ENCODE results near the gene NDUFB11. TPM values are rescaled to one million over a fixed set of nuclear protein-coding genes. Genes with fewer than 3 reads are reported as not detected.

NDUFB11 gene
- total RNA-seq, 4 donors from 2014 or later = 52.8 to 75.6 (median 65.9) TPM

- peak in 1 of 2 donors; percentile 39 for DNase-seq (ENCODE audit: low spot score in 2 of 2)
- WGBS, 2 donors = 50 to 55% methylated on average over 2 of the region's 2 CpGs
- no peak overlapping the region for H3K4me3 ChIP-seq (ENCODE audit: low read depth, poor library complexity, severe bottlenecking)
- intact Hi-C loops (cut with DNase I; ENCODE audit: low total_unique reads) = no loop called here
- TF ChIP-seq POLR2A (IDR thresholded peaks at IDR 0.05) = no peak
- TF ChIP-seq, protein P1, sequence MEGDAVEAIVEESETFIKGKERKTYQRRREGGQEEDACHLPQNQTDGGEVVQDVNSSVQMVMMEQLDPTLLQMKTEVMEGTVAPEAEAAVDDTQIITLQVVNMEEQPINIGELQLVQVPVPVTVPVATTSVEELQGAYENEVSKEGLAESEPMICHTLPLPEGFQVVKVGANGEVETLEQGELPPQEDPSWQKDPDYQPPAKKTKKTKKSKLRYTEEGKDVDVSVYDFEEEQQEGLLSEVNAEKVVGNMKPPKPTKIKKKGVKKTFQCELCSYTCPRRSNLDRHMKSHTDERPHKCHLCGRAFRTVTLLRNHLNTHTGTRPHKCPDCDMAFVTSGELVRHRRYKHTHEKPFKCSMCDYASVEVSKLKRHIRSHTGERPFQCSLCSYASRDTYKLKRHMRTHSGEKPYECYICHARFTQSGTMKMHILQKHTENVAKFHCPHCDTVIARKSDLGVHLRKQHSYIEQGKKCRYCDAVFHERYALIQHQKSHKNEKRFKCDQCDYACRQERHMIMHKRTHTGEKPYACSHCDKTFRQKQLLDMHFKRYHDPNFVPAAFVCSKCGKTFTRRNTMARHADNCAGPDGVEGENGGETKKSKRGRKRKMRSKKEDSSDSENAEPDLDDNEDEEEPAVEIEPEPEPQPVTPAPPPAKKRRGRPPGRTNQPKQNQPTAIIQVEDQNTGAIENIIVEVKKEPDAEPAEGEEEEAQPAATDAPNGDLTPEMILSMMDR (IDR thresholded peaks at IDR 0.05) = no peak
These were observed 4.4 kb upstream of the NDUFB11 start for GRCh38 chrX:47148946-47149345.

DNA sequence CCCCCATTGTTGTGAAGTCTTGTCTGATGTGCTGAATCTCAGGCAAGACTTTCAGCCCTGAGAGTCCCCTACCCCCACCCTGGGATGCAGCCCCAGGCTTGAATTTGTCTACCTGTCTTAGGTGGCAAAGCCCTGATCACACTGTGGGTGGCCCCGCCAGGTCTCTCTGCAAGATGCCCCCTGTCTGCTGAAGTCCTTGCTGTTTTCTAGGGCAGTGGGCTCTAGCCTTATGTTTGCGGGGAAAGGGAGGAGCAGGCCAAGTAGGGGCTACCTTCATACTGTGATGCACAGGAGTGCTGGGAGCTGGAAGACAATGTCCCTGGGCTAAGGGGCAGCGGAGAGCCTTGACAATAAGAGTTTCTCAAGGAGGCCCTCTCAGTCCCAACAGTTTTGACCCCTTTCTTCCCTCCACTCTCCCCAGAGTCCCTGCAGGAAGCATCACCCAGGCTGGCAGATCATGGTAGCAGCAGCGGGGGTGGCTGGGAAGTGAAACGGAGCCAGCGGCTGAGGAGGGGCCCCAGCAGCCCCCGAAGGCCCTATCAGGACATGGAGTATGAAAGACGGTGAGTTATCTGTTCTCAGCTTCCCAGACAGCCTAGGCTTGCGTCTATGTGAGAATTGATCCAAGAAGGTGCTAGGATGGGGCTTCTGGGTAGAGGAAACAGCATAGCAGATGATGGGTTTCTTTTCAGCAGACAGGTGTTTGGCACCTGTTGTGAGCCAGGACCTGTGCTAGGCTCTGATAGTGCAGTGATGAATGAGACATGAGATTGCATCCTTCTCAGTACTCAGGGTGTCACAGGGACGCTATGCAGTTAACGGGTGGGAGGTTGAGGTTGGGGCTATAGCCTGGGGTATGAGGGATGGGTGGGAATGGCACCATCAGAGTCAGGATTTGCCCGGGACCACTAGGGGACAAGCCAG is 2.7 kb upstream of the NDUFB11 start:
- TF ChIP-seq POLR2A (IDR thresholded peaks at IDR 0.05) = no peak
- TF ChIP-seq, protein P1 (IDR thresholded peaks at IDR 0.05) = no peak
- 82 to 95% methylated on average over 6 to 12 of the region's 12 CpGs for WGBS, 2 donors
- DNase-seq (ENCODE audit: low spot score in 2 of 2) = no peak
- H3K4me3 ChIP-seq (ENCODE audit: low read depth, poor library complexity, severe bottlenecking) = no peak overlapping the region
- intact Hi-C loops (cut with DNase I; ENCODE audit: low total_unique reads) = no loop called here

DNA sequence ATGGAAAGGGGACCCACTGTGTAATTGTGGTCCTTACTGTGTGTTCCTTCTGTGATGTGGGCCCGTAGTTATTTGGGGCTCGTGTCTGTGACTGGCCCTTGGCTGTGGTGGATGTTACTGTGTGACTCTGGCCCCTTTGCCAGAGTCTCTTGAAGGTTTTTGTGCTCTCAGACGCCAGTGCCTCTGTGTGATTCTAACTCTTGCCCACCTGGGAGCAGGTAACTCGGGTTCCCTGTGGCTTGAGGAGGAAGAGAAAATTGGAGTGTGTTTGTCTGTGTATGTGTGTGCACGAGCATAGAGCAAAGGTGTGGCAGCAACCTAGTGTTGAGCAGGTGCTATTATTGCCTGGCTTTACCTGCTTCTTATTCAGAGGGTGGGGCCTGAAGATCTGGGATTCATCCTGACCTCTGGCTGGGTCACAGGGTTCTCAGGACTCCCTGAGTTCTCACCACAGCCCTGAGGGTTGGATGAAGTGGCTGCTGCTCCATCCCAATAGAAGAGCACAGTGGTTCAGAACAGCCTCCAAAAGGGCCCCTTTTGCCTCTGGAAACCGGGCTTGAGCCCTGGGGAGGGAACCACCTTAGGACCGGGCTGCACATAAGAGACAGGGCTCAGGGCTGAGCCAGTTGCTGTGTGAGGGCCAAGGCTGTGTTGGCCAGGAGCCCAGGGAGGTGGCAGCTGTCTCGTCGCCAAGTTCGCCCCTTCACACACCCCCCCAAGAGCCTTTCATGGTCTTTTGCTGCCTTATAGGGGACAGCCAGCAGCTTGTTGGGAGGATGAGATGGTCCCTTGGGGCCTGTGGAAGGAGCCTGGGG is 1.8 kb upstream of the NDUFB11 start:
- H3K4me3 ChIP-seq (ENCODE audit: low read depth, poor library complexity, severe bottlenecking) = peak overlapping the region; percentile 68
- no peak for DNase-seq (ENCODE audit: low spot score in 2 of 2)
- TF ChIP-seq, protein P1 (IDR thresholded peaks at IDR 0.05) = no peak
- no peak for TF ChIP-seq POLR2A (IDR thresholded peaks at IDR 0.05)
- 10 to 35% methylated on average over 8 to 10 of the region's 10 CpGs for WGBS, 2 donors
- intact Hi-C loops (cut with DNase I; ENCODE audit: low total_unique reads) = no loop called here

- peak in 1 of 2 donors; percentile 15 for DNase-seq (ENCODE audit: low spot score in 2 of 2)
- TF ChIP-seq, protein P1 (IDR thresholded peaks at IDR 0.05) = no peak
- no peak for TF ChIP-seq POLR2A (IDR thresholded peaks at IDR 0.05)
- peak overlapping the region; percentile 68 for H3K4me3 ChIP-seq (ENCODE audit: low read depth, poor library complexity, severe bottlenecking)
- whole genome bisulfite sequencing, 2 donors = 0 to 34% methylated on average over 31 to 39 of the region's 39 CpGs
- intact Hi-C loops (cut with DNase I; ENCODE audit: low total_unique reads) = no loop called here
These were observed 1.1 kb upstream of the NDUFB11 start for GRCh38 chrX:47145395-47146120.

DNA sequence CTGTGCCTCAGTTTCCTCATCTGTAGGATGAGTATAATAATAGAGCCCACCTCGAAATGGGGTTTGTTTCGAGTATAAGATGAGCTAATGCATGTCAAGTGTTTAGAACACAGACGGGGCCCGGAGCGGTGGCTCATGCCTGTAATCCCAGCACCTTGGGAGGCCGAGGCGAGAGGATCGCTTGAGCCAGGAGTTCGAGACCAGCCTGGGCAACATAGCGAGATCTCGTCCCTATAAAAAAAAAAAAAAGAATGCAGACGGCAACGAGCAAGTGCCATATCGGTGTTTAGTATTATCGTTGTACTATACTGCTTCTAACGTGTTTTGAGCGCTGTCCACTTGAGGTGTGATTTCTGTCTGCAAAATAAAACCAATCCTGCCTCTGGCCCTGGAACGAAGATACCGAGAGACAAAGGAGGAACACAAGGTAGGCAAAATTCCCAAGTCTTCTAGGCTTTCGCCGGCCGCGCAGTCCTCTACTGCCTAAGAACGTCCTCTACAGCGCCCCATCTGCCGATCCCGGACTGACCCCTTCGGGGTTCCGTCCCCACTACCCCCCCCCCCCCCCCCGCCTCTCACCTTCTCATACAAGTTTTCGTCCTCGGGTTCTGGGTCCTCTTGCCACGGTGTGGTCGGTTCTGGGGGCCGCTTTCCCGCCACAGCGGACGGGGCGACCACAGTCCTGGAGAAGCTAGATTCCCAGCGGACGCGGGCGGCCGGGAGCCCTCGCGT is 442 bp downstream of the NDUFB11 start:
- peak overlapping the region; percentile 3 for H3K4me3 ChIP-seq (ENCODE audit: low read depth, poor library complexity, severe bottlenecking)
- intact Hi-C loops (cut with DNase I; ENCODE audit: low total_unique reads) = no loop called here
- WGBS, 2 donors = 2 to 50% methylated on average over 38 to 45 of the region's 46 CpGs
- TF ChIP-seq, protein P1 (IDR thresholded peaks at IDR 0.05) = no peak
- no peak for TF ChIP-seq POLR2A (IDR thresholded peaks at IDR 0.05)
- DNase-seq (ENCODE audit: low spot score in 2 of 2) = peak in 1 of 2 donors; percentile 21

Measured in lower leg skin (tissue), 4 donors.